Right ventricle myocardium inferior (tissue), 1 donor: ENCODE data around the gene MED27. TPM values are rescaled to one million over a fixed set of nuclear protein-coding genes. Genes with fewer than 3 reads are reported as not detected.

Experiments used
- ATAC-seq: fragments of 200-7000 bp; cut with Tn5 transposase; one replicate; pipeline ENCODE4 v1.9.1; 2020; ENCODE audit warnings: mild to moderate bottlenecking, moderate library complexity
- DNase-seq: peaks from one replicate; pipeline ENCODE4 v3.0.0; 2021; ENCODE audit errors: missing footprints
- intact Hi-C: fragments of 100-400 bp; cut with DNase I; formaldehyde crosslinking; loops from one replicate; pipeline ENCODE4 v1.11.0; 2022
- total RNA-seq: library from RNA; stranded (reverse); fragmentation: NEBNext Ultra II Directional; extraction: Animal tissue kit (Norgen Biotek cat#: 25700); gene quantifications from one replicate; pipeline ENCODE4 v1.2.1, GENCODE V29; 2021
- donor health status: DM: no; HTN: yes; CAD: no; lungs with severe emphysema.

Gene MED27
- total RNA-seq, 1 donor from 2014 or later, result 15.1 TPM

DNA sequence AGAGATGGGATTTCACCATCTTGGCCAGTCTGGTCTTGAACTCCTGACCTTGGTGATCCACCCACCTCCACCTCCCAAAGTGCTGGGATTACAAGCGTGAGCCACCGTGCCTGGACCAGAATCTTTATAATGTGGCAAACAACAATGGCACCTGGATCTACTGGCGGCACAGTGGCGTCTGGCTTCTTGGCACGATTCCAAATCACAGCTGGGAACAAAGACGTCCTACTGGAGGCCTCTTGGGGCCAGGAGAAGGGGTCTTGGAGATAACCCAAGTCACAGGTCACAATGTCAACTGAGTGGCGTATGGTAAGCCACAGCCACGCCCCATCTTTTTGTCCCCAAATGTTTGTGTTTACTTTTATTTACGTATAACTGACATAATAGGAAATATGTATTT is 262.0 kb downstream of the MED27 start:
- DNase-seq, result no peak
- ATAC-seq, result no peak
- intact Hi-C loops, result no loop called here

DNA sequence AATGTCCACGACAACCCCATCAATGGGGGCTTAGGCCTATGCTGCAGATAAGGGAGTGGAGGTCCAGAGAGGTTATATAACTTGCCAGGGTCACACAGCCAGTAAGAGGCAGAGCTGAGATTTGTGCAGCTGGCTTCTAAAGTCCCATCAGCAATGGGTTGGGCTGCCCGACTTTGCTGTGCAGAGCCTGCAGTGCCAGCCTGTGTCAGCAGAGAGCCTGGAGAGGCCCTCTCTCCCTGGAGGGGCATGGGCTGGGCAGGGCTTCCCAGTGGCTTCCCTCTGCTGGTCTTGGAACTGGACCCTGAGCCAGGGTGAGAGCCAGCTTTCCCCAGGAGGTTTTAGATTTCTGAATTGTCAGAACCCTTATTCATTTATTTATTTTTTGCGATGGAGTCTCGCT is 262.6 kb downstream of the MED27 start:
- DNase-seq (no peak), ATAC-seq (no peak)
- intact Hi-C loops, result no loop called here

GRCh38 chr9:131815970-131816873 is 263.4 kb downstream of the MED27 start:
- intact Hi-C loops, result no loop called here
- ATAC-seq (no peak), DNase-seq (no peak)

GRCh38 chr9:131814707-131815106 is 265.0 kb downstream of the MED27 start:
- ATAC-seq (no peak), DNase-seq (no peak)
- intact Hi-C loops, result no loop called here

GRCh38 chr9:131813116-131813515 is 266.6 kb downstream of the MED27 start:
- no peak for DNase-seq
- intact Hi-C loops, result no loop called here
- no peak for ATAC-seq

DNA sequence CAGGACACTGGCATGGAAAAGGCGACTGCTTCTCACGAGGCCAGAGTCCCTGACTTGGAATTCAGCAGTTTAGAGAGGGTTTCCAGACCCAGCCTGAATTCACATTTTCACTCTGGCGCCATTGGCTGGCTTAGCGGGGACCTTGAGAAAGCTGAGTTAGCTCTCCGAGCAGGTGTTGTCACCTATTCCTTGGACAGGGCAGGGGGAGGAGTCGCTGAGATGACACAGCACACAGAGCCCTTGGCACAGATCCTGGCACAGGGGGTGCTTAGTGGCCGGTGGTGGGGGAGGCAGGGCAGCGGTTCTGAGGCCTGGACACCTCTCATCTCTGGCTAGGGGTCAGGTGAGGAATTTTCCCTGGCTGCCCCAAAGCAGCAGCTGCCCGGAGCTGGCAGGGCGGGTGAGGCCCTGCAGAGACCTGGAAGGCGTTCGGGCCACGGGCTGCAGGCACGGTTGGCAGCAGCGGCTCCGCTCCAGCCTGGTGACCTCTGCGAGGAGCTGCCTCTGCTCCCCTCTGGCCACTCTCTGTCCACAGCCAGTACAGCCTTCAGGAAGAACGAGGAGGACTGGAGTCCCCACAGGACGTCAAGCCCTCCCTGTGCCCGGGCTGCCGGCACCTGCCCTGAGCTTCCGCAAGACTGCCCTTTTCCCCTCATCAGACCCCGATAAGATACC is 267.4 kb downstream of the MED27 start:
- DNase-seq, result no peak
- ATAC-seq, result no peak
- intact Hi-C loops, result no loop called here

DNA sequence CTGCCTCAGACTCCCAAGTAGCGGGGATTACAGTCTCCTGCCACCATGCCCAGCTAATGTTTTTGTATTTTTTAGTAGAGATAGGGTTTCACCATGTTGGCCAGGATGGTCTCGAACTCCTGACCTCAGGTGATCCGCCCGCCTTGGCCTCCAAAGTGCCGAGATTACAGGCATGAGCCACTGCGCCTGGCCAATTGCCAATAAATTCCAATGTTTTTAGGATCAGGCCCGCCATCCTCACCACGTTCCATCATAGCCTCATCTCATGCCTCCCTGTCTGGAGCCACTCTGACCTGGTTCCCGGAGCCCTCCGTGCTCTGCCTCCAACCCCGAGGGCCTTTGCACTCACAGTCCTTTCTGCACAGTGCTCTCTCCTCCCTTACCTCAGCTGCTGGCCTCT is 268.3 kb downstream of the MED27 start:
- DNase-seq, result no peak
- intact Hi-C loops, result no loop called here

GRCh38 chr9:131810351-131811170 is 269.1 kb downstream of the MED27 start:
- DNase-seq (no peak), ATAC-seq (no peak)
- intact Hi-C loops, result no loop called here

More for the DNA sequence above, 268.3 kb downstream of the MED27 start:
- no peak for ATAC-seq

Other genes with a start within 250 kb of the MED27 start
- 1.4 TPM for gene NTNG2, start 82.2 kb upstream of the MED27 start, total RNA-seq